Sigmoid colon (tissue), 7 donors: Measurements from ENCODE around the gene ATP10A. TPM values are rescaled to one million over a fixed set of nuclear protein-coding genes. Genes with fewer than 3 reads are reported as not detected.
A peak's percentile ranks its signal among the peaks of the same experiment; 100 is the strongest.

Source experiments
- DNase-seq: peaks from one replicate; pipeline ENCODE4 v3.0.0-alpha.2; 2019
- H3K27ac ChIP-seq, 4 donors: fragments of 200-600 bp; sonication (generic); one replicate each; pipeline ENCODE4 v1.5.1; 2016 to 2019; ENCODE audit warnings: mild to moderate bottlenecking in 1 of 4
- H3K27me3 ChIP-seq, 3 donors: fragments of 200-600 bp; sonication (generic); one replicate each; pipeline ENCODE4 v1.5.1; 2019; ENCODE audit warnings: mild to moderate bottlenecking in 1 of 3
- H3K36me3 ChIP-seq, 4 donors: fragments of 200-600 bp; sonication (generic); one replicate each; pipeline ENCODE4 v1.5.1; 2016 to 2019
- H3K4me1 ChIP-seq, 4 donors: fragments of 200-600 bp; sonication (generic); one replicate each; pipeline ENCODE4 v1.5.1; 2017 to 2019
- H3K4me3 ChIP-seq, 4 donors: fragments of 200-600 bp; sonication (generic); one replicate each; pipeline ENCODE4 v1.5.1; 2017 to 2019; ENCODE audit warnings: mild to moderate bottlenecking in 2 of 4, moderate library complexity in 1 of 4
- H3K9me3 ChIP-seq, 4 donors: fragments of 200-600 bp in 3 of 4; sonication (generic) in 3 of 4; one replicate each; pipeline versions ENCODE4 v1.5.1 to v1.6.1; 2013 to 2019
- EP300 ChIP-seq, 4 donors: sonication (generic); formaldehyde crosslinking; IDR thresholded peaks; one replicate each; pipeline ENCODE4 v1.6.1; 2017; ENCODE audit warnings: antibody characterized with exemption in 4 of 4
- POLR2A ChIP-seq, 2 donors: fragments of 450-650 bp; IDR thresholded peaks; one replicate each; pipeline ENCODE4 v1.6.1; 2016; ENCODE audit warnings: antibody characterized with exemption in 2 of 2, mild to moderate bottlenecking in 2 of 2, moderate library complexity in 2 of 2
- POLR2AphosphoS5 ChIP-seq, 4 donors: sonication (generic); formaldehyde crosslinking; IDR thresholded peaks; one replicate each; pipeline ENCODE4 v1.6.1; 2017; ENCODE audit warnings: antibody characterized with exemption in 4 of 4
- WGBS, 2 donors: extraction: QIAGEN DNeasy Blood & Tissue Kit; methylation state at CpG; one replicate each; pipeline ENCODE4 v1.1.7; 2013; 5-methylcytosine and 5-hydroxymethylcytosine counted together
- intact Hi-C: fragments of 100-400 bp; cut with DNase I; formaldehyde crosslinking; loops from one replicate; pipeline ENCODE4 v1.15.1; 2023
- polyA plus RNA-seq, 3 donors: library from polyadenylated mRNA; stranded (reverse); fragments of 200-250 nt; gene quantifications; one replicate each; pipeline ENCODE4 v1.2.3, GENCODE V29; 2013
- total RNA-seq, 4 donors: library from RNA; depleted of rRNA; stranded (reverse); fragments of >200 nt; gene quantifications; one replicate each; pipeline ENCODE4 v1.1.0, GENCODE V29; 2016
- TF ChIP-seq, protein P1 (sequence below), 4 experiments: fragments of 450-650 bp in 3 of 4; fragments of 200-600 bp in 1 of 4; IDR thresholded peaks; one replicate each; pipeline ENCODE4 v1.5.1; 2016 to 2019; ENCODE audit warnings: antibody characterized with exemption in 4 of 4, mild to moderate bottlenecking in 3 of 4, moderate library complexity in 2 of 4
- donor health status: healthy with polysubstance abuse.
- donor health status: Bipolar disorder and iron deficiency.
- donor health status: healthy.

The ATP10A gene
- total and polyA plus RNA-seq, 7 donors: 0.23 to 7.7 (median 2.9) TPM

- Histone ChIP-seq H3K4me3 (no peak overlapping the region), H3K4me1 (peaks cover 0 to 25% (median 16%) of the 10 kb centered on the region in 4 donors)
Measured at GRCh38 chr15:25797511-25797935, 65.6 kb downstream of the ATP10A start.

DNA sequence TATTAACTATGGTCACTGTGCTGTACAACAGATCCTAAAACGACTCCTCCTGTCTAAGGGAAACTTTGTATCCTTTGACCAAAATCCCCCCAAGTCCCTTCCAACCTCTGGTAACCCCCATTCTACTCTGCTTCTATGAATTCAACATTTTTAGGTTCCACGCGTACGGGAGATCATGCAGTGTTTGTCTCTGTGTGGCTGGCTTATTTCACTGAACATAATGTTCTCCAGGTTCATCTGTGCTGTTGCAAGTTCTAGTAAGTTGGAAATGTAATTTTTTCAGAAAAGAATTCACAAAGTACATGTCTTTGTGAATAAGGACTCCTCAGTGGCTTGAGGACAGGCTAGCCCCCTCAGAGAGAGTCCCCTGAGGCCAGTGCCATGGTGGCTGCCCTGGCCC lies 66.1 kb downstream of the ATP10A start:
- Histone ChIP-seq H3K36me3 (no peaks in the 10 kb centered on the region), H3K9me3 (no peaks in the 10 kb centered on the region), H3K27me3 (no peaks in the 10 kb centered on the region), H3K4me3 (no peak overlapping the region), H3K27ac (peak overlapping the region; percentile 45 to 83 (median 66)), H3K4me1 (peaks cover 0 to 29% (median 16%) of the 10 kb centered on the region in 4 donors)
- TF ChIP-seq POLR2AphosphoS5 (IDR thresholded peaks at IDR 0.05): peak in 1 of 4 donors; percentile 48
- no peak for TF ChIP-seq EP300 (IDR thresholded peaks at IDR 0.05)
- 80 to 89% methylated on average over 4 of the region's 4 CpGs for WGBS, 2 donors
- DNase-seq: no peak
- intact Hi-C loops: no loop called here

More at GRCh38 chr15:25797511-25797935, 65.6 kb downstream of the ATP10A start:
- intact Hi-C loops: no loop called here
- WGBS, 2 donors: 72 to 73% methylated on average over 8 of the region's 8 CpGs
- H3K27me3 ChIP-seq: no peaks in the 10 kb centered on the region
- H3K27ac ChIP-seq: peak overlapping the region; percentile 45 to 83 (median 66)
- no peak for TF ChIP-seq POLR2A (IDR thresholded peaks at IDR 0.05)
- TF ChIP-seq, protein P1, sequence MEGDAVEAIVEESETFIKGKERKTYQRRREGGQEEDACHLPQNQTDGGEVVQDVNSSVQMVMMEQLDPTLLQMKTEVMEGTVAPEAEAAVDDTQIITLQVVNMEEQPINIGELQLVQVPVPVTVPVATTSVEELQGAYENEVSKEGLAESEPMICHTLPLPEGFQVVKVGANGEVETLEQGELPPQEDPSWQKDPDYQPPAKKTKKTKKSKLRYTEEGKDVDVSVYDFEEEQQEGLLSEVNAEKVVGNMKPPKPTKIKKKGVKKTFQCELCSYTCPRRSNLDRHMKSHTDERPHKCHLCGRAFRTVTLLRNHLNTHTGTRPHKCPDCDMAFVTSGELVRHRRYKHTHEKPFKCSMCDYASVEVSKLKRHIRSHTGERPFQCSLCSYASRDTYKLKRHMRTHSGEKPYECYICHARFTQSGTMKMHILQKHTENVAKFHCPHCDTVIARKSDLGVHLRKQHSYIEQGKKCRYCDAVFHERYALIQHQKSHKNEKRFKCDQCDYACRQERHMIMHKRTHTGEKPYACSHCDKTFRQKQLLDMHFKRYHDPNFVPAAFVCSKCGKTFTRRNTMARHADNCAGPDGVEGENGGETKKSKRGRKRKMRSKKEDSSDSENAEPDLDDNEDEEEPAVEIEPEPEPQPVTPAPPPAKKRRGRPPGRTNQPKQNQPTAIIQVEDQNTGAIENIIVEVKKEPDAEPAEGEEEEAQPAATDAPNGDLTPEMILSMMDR (IDR thresholded peaks at IDR 0.05): no peak
- TF ChIP-seq POLR2AphosphoS5 (IDR thresholded peaks at IDR 0.05): no peak
- no peak for TF ChIP-seq EP300 (IDR thresholded peaks at IDR 0.05)
- DNase-seq: no peak
- no peaks in the 10 kb centered on the region for H3K9me3 ChIP-seq
- H3K36me3 ChIP-seq: no peaks in the 10 kb centered on the region

DNA sequence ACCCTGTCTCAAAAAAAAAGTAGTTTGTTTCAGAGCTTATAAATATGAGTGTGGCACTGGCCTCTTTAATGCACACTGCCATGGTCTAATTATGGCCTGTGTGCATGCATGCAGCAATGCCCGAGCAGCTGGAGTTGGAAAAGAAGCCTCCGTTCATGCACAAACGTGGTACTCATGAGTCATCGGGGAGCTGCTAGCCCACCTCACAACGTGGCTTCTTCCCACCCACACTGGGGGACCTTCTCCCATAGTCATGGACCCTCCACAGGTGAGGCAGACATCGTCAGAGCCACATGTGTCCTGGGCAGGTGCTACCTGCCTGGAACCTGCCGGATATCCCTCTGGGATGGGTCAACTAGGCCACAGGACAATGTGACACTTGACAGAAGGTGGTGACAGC lies 66.7 kb downstream of the ATP10A start:
- Histone ChIP-seq H3K9me3 (no peaks in the 10 kb centered on the region), H3K4me3 (no peak overlapping the region), H3K27me3 (no peaks in the 10 kb centered on the region), H3K4me1 (peaks cover 0 to 31% (median 17%) of the 10 kb centered on the region in 4 donors), H3K36me3 (no peaks in the 10 kb centered on the region), H3K27ac (peak overlapping the region in 3 of 4 donors; percentile 65 to 83 (median 66))
- intact Hi-C loops: no loop called here
- DNase-seq: no peak
- 80% methylated on average over 7 of the region's 7 CpGs for WGBS, 2 donors
- TF ChIP-seq EP300 (IDR thresholded peaks at IDR 0.05) (no peak), POLR2AphosphoS5 (IDR thresholded peaks at IDR 0.05) (no peak), POLR2A (IDR thresholded peaks at IDR 0.05) (no peak)
- TF ChIP-seq, protein P1 (IDR thresholded peaks at IDR 0.05): no peak

DNA sequence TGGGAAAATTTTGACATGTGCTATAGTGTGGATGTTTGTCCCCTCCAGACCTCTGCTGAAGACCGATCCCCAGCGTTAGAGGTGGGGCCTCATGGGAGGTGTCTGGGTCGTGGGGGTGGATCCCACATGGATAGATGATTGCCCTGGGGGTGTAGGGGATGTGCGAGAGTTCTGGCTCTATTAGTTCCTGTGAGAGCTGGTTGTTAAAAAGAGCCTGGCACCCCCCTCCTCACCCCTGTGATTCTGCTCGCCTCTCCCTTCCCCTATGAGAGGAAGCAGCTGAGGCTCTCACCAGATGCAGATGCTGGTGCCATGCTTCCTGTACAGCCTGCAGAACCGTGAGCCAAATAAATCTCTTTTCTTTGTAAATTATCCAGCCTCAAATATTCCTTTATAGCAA lies 67.4 kb downstream of the ATP10A start:
- no peak for DNase-seq
- intact Hi-C loops: no loop called here
- Histone ChIP-seq H3K9me3 (no peaks in the 10 kb centered on the region), H3K36me3 (no peaks in the 10 kb centered on the region), H3K4me3 (no peak overlapping the region), H3K27me3 (no peaks in the 10 kb centered on the region), H3K27ac (no peak overlapping the region), H3K4me1 (peaks cover 0 to 38% (median 22%) of the 10 kb centered on the region in 4 donors)
- TF ChIP-seq POLR2A (IDR thresholded peaks at IDR 0.05): no peak
- no peak for TF ChIP-seq POLR2AphosphoS5 (IDR thresholded peaks at IDR 0.05)
- no peak for TF ChIP-seq EP300 (IDR thresholded peaks at IDR 0.05)
- TF ChIP-seq, protein P1 (IDR thresholded peaks at IDR 0.05): no peak
- WGBS, 2 donors: 39 to 53% methylated on average over 6 of the region's 6 CpGs

- Histone ChIP-seq H3K27ac (no peak overlapping the region), H3K4me3 (no peak overlapping the region), H3K36me3 (no peaks in the 10 kb centered on the region), H3K27me3 (no peaks in the 10 kb centered on the region), H3K9me3 (no peaks in the 10 kb centered on the region), H3K4me1 (peaks cover 0 to 45% (median 29%) of the 10 kb centered on the region in 4 donors)
- WGBS, 2 donors: 88% methylated on average over 9 of the region's 9 CpGs
- TF ChIP-seq POLR2AphosphoS5 (IDR thresholded peaks at IDR 0.05): no peak
- intact Hi-C loops: no loop called here
- no peak for DNase-seq
Measured at GRCh38 chr15:25795061-25795460, 68.1 kb downstream of the ATP10A start.
